Upper lobe of left lung (tissue), 4 donors: Measurements from ENCODE around the gene TMEM184A.

Experiments
- CTCF ChIP-seq, 6 experiments: fragments of 450-650 bp in 4 of 6; fragments of 200-600 bp in 2 of 6; sonication (generic) in 2 of 6; IDR thresholded peaks; one replicate each; pipeline ENCODE4 v1.5.1; 2016 to 2019; ENCODE audit warnings: antibody characterized with exemption in 6 of 6
- POLR2AphosphoS5 ChIP-seq, 2 donors: sonication (generic); formaldehyde crosslinking; IDR thresholded peaks; one replicate each; pipeline ENCODE4 v1.5.1; 2017; ENCODE audit warnings: antibody characterized with exemption in 2 of 2

GRCh38 chr7:1557006-1557405 lies 1.0 kb upstream of the TMEM184A start:
- TF ChIP-seq POLR2AphosphoS5 (IDR thresholded peaks at IDR 0.05) (no peak), CTCF (IDR thresholded peaks at IDR 0.05) (no peak)
